GM12891 (cell line): ENCODE data around the gene STARD5.
"Not testable (repeated sequence)": the region's sequence is repeated elsewhere in the genome, so short reads cannot be mapped to it uniquely, and the experiment has no call there.

Experiments used
- DNase-seq: peaks from one replicate; pipeline ENCODE4 v3.0.0; 2011; ENCODE audit warnings: low spot score; ENCODE audit not compliant: insufficient read length
- FAIRE-seq: peaks from 2 replicates; lab custom pipeline; 2011; peaks lifted over from hg19 to GRCh38; lab: Jason Lieb, UNC
- PAX5 ChIP-seq: IDR thresholded peaks from 2 replicates; pipeline ENCODE4 v1.6.1; 2011; ENCODE audit warnings: low read length, moderate library complexity, mild to moderate bottlenecking; ENCODE audit not compliant: insufficient read depth, severe bottlenecking
- POLR2A ChIP-seq: IDR thresholded peaks from 2 replicates; pipeline ENCODE4 v1.6.1; 2011; ENCODE audit warnings: low read depth, low read length, control low read depth
- POLR2AphosphoS5 ChIP-seq: IDR thresholded peaks from 2 replicates; pipeline ENCODE4 v1.6.1; 2011; ENCODE audit warnings: low read depth, low read length, control low read depth
- POU2F2 ChIP-seq: IDR thresholded peaks from 2 replicates; pipeline ENCODE4 v1.6.1; 2011; ENCODE audit warnings: low read depth, mild to moderate bottlenecking, control low read depth, low read length, moderate library complexity
- SPI1 ChIP-seq: IDR thresholded peaks from 2 replicates; pipeline ENCODE4 v1.6.1; 2011; ENCODE audit warnings: low read depth, low read length, control low read depth
- TAF1 ChIP-seq: IDR thresholded peaks from 2 replicates; pipeline ENCODE4 v1.6.1; 2011; ENCODE audit warnings: low read depth, low read length, control low read depth

Gene STARD5

GRCh38 chr15:81356252-81356651 is 32.3 kb upstream of the STARD5 start:
- DNase-seq = no peak
- no peak for FAIRE-seq
- no peak for TF ChIP-seq PAX5
- no peak for TF ChIP-seq POLR2A
- no peak for TF ChIP-seq TAF1
- no peak for TF ChIP-seq POU2F2
- TF ChIP-seq SPI1 = no peak
- no peak for TF ChIP-seq POLR2AphosphoS5

DNA sequence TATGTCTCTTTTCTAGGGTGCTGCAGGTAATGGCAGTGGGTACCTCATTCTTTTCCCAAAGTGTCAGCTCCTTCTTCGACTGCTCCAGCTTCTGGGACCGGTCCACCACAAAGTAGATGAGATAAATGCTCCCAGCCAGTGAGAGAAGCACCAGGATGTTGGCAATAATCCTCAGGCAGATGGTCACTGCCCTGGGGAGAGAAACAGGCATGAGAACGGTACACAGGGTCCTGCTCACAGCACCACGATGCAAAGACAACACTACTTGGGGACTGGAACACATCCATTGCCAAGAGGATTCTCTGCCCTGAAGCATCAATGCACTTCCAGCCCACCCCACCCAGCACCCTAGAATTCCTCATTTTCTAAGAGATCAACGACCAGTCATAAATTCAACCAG is 27.7 kb upstream of the STARD5 start:
- TF ChIP-seq POLR2AphosphoS5 = no peak
- TF ChIP-seq TAF1 = no peak
- TF ChIP-seq POLR2A = no peak
- TF ChIP-seq POU2F2 = no peak
- TF ChIP-seq PAX5 = no peak
- no peak for DNase-seq
- FAIRE-seq = no peak

- FAIRE-seq = no peak
- TF ChIP-seq POU2F2 (no peak), TAF1 (no peak), POLR2A (no peak), SPI1 (no peak), PAX5 (no peak), POLR2AphosphoS5 (no peak)
These were observed 25.3 kb upstream of the STARD5 start for GRCh38 chr15:81349271-81349670.

DNA sequence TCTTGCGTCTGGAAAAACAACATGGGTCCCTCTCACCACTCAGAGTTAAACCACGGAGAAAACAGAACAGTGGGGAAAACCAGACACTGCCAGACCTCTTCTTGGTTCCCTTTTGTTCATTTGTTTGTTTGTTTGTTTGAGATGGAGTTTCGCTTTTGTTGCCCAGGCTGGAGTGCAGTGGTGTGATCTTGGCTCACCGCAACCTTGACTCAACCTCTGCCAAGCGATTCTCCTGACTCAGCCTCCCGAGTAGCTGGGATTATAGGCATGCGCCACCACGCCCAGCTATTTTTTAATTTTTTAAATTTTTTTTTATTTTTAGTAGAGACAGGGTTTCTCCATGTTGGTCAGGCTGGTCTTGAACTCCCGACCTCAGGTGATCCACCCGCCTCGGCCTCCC is 24.8 kb upstream of the STARD5 start:
- FAIRE-seq, DNase-seq: not testable (repeated sequence)

More at GRCh38 chr15:81349271-81349670, 25.3 kb upstream of the STARD5 start:
- DNase-seq = no peak

DNA sequence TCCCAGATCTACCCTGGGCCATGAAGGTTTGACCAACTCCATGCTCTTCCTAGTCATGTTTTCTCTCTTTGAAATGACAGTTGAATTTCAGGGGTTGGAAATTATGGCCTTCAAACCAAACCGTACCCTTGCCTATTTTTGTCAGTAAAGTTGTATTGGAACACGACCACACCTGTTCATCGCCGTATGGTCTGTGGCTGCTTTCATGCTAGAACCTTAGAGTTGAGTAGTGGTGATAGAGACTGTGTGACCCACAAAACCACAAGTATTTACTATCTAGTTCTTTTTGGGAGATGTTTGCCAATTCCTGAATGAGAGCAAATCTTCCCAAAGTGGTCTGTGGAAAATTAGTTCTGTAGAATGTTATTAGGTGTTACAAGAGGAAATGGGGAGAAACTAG is 24.0 kb upstream of the STARD5 start:
- FAIRE-seq (no peak), DNase-seq (no peak)
- TF ChIP-seq TAF1 (no peak), PAX5 (no peak), POU2F2 (no peak), POLR2AphosphoS5 (no peak), SPI1 (no peak), POLR2A (no peak)

GRCh38 chr15:81346611-81347010 is 22.7 kb upstream of the STARD5 start:
- no peak for FAIRE-seq
- no peak for DNase-seq
- TF ChIP-seq POU2F2 (no peak), TAF1 (no peak), POLR2A (no peak), SPI1 (no peak), PAX5 (no peak), POLR2AphosphoS5 (no peak)

- no peak for FAIRE-seq
- TF ChIP-seq PAX5 = no peak
- TF ChIP-seq POLR2AphosphoS5 = no peak
- TF ChIP-seq SPI1 = no peak
- no peak for TF ChIP-seq POU2F2
- TF ChIP-seq TAF1 = no peak
- no peak for TF ChIP-seq POLR2A
- DNase-seq = no peak
These were observed 19.4 kb upstream of the STARD5 start for GRCh38 chr15:81343371-81343770.

DNA sequence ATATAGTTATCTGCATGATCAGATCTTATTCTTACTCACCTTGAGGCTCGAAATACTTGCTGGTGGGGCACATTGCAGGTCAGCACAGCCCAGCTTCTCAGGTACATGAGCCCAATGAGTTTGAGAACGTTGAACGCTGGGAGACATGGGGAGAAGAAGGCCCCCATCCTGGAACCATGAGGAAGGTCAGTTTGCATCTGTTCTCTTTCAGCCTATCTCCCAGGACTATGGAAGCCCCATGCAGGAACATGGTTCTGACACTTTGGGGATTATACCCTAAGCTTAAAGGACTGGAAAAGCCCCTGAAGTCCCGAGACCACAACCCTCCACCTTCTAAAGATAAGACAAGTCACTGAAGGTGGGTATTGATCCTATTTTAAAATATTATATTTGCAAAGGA is 17.4 kb upstream of the STARD5 start:
- DNase-seq (no peak), FAIRE-seq (no peak)
- TF ChIP-seq PAX5 (no peak), SPI1 (no peak), POLR2AphosphoS5 (no peak), POU2F2 (no peak), TAF1 (no peak), POLR2A (no peak)

DNA sequence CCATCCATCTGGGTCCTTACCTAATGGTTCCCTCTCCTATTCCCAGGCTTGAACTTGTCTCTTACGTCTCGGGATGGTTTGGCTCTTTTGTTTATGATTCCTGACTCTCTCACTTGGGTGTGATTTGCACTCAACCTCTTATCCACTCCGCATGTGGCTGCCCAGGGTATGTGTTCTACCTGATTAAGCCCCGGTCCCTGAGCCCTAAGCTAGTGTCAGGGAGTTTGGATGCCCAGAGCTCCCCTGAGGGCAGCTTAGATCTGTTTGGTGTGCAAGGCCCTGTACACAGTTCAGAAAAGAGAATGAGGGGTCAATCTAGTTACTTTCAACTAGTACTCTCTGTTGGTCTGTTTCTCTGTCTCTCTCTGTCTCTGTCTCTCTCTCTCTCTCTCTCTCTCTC is 15.9 kb upstream of the STARD5 start:
- FAIRE-seq = no peak
- no peak for TF ChIP-seq TAF1
- no peak for TF ChIP-seq POU2F2
- no peak for TF ChIP-seq POLR2A
- no peak for TF ChIP-seq PAX5
- TF ChIP-seq POLR2AphosphoS5 = no peak
- no peak for TF ChIP-seq SPI1
- DNase-seq = no peak

DNA sequence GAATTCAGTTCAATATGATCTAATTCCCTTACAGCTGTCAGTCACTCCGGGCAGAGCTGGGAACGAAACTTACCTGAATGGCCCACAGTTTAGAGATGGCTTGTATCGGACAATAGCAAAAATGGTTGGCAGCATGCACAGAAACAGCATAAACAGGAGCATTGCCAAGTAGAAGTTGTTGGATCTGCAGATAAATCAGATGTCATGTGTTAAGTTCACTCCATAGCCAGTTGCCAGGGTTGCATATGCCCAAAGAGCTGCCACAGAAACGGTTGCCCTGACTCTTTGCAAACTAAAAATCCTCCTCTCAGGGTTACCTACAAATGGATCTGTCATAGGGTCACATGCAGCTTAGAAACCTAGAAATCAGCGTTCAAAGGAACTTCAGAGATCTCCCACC is 15.4 kb upstream of the STARD5 start:
- no peak for DNase-seq
- no peak for TF ChIP-seq POLR2AphosphoS5
- TF ChIP-seq POU2F2 = no peak
- no peak for TF ChIP-seq TAF1
- TF ChIP-seq SPI1 = no peak
- TF ChIP-seq POLR2A = no peak
- no peak for TF ChIP-seq PAX5
- FAIRE-seq = no peak
